KOPT-K1 (cell line): ENCODE data around the gene ZCCHC7.

Experiments
- H3K27ac ChIP-seq: fragments of 200-600 bp; sonication (generic); 2 replicates; pipeline ENCODE4 v1.5.1; 2016; ENCODE audit warnings: antibody characterized with exemption, mild to moderate bottlenecking, low read depth, low read length; ENCODE audit not compliant: poor library complexity, severe bottlenecking
- H3K36me3 ChIP-seq: fragments of 200-600 bp; sonication (generic); 2 replicates; pipeline ENCODE4 v1.5.1; 2017; ENCODE audit warnings: antibody characterized with exemption, mild to moderate bottlenecking, low read length, moderate library complexity; ENCODE audit not compliant: insufficient read depth
- H3K9me3 ChIP-seq: fragments of 200-600 bp; sonication (generic); 2 replicates; pipeline ENCODE4 v1.5.1; 2017; ENCODE audit warnings: antibody characterized with exemption, low read length, mild to moderate bottlenecking; ENCODE audit not compliant: insufficient read depth, poor library complexity, severe bottlenecking

Gene ZCCHC7

GRCh38 chr9:37324691-37325490 is 204.5 kb downstream of the ZCCHC7 start:
- Histone ChIP-seq H3K9me3 (no peaks in the 10 kb centered on the region), H3K36me3 (no peaks in the 10 kb centered on the region), H3K27ac (no peak overlapping the region)

GRCh38 chr9:37325778-37326177 is 205.4 kb downstream of the ZCCHC7 start:
- Histone ChIP-seq H3K9me3 (no peaks in the 10 kb centered on the region), H3K27ac (no peak overlapping the region), H3K36me3 (no peaks in the 10 kb centered on the region)

GRCh38 chr9:37327553-37327952 is 207.2 kb downstream of the ZCCHC7 start:
- no peak overlapping the region for H3K27ac ChIP-seq
- H3K36me3 ChIP-seq, result no peaks in the 10 kb centered on the region
- H3K9me3 ChIP-seq, result no peaks in the 10 kb centered on the region

- Histone ChIP-seq H3K27ac (no peak overlapping the region), H3K9me3 (no peaks in the 10 kb centered on the region), H3K36me3 (no peaks in the 10 kb centered on the region)
Measured at GRCh38 chr9:37328556-37329227, 208.3 kb downstream of the ZCCHC7 start.

GRCh38 chr9:37329576-37329975 is 209.2 kb downstream of the ZCCHC7 start:
- no peak overlapping the region for H3K27ac ChIP-seq
- no peaks in the 10 kb centered on the region for H3K9me3 ChIP-seq
- H3K36me3 ChIP-seq, result no peaks in the 10 kb centered on the region

- no peak overlapping the region for H3K27ac ChIP-seq
- H3K36me3 ChIP-seq, result no peaks in the 10 kb centered on the region
- no peaks in the 10 kb centered on the region for H3K9me3 ChIP-seq
Measured at GRCh38 chr9:37331871-37332270, 211.5 kb downstream of the ZCCHC7 start.

GRCh38 chr9:37332578-37332977 is 212.2 kb downstream of the ZCCHC7 start:
- H3K36me3 ChIP-seq, result no peaks in the 10 kb centered on the region
- H3K9me3 ChIP-seq, result no peaks in the 10 kb centered on the region
- no peak overlapping the region for H3K27ac ChIP-seq

GRCh38 chr9:37333288-37333687 is 212.9 kb downstream of the ZCCHC7 start:
- no peaks in the 10 kb centered on the region for H3K36me3 ChIP-seq
- no peak overlapping the region for H3K27ac ChIP-seq

GRCh38 chr9:37335238-37335637 is 214.9 kb downstream of the ZCCHC7 start:
- no peak overlapping the region for H3K27ac ChIP-seq
- no peaks in the 10 kb centered on the region for H3K36me3 ChIP-seq
- no peaks in the 10 kb centered on the region for H3K9me3 ChIP-seq

More at GRCh38 chr9:37333288-37333687, 212.9 kb downstream of the ZCCHC7 start:
- H3K9me3 ChIP-seq, result no peaks in the 10 kb centered on the region

- Histone ChIP-seq H3K27ac (no peak overlapping the region), H3K9me3 (no peaks in the 10 kb centered on the region), H3K36me3 (no peaks in the 10 kb centered on the region)
Measured at GRCh38 chr9:37336150-37336549, 215.8 kb downstream of the ZCCHC7 start.

- H3K27ac ChIP-seq, result no peak overlapping the region
- no peaks in the 10 kb centered on the region for H3K9me3 ChIP-seq
- no peaks in the 10 kb centered on the region for H3K36me3 ChIP-seq
Measured at GRCh38 chr9:37337301-37337890, 217.0 kb downstream of the ZCCHC7 start.

- no peak overlapping the region for H3K27ac ChIP-seq
- no peaks in the 10 kb centered on the region for H3K36me3 ChIP-seq
- no peaks in the 10 kb centered on the region for H3K9me3 ChIP-seq
Measured at GRCh38 chr9:37338218-37338617, 217.8 kb downstream of the ZCCHC7 start.

GRCh38 chr9:37339923-37340322 is 219.5 kb downstream of the ZCCHC7 start:
- Histone ChIP-seq H3K9me3 (no peaks in the 10 kb centered on the region), H3K36me3 (no peaks in the 10 kb centered on the region), H3K27ac (no peak overlapping the region)

GRCh38 chr9:37340961-37341360 is 220.6 kb downstream of the ZCCHC7 start:
- Histone ChIP-seq H3K9me3 (no peaks in the 10 kb centered on the region), H3K36me3 (no peaks in the 10 kb centered on the region), H3K27ac (no peak overlapping the region)

GRCh38 chr9:37341704-37342103 is 221.3 kb downstream of the ZCCHC7 start:
- Histone ChIP-seq H3K36me3 (no peaks in the 10 kb centered on the region), H3K27ac (no peak overlapping the region), H3K9me3 (no peaks in the 10 kb centered on the region)
